ENCODE results near the gene DMRTB1. TPM values are rescaled to one million over a fixed set of nuclear protein-coding genes. Genes with fewer than 3 reads are reported as not detected.
"Not testable (repeated sequence)": the region's sequence is repeated elsewhere in the genome, so short reads cannot be mapped to it uniquely, and the experiment has no call there.

DMRTB1 gene
- total RNA-seq, 2 experiments from 2014 or later, result not detected

DNA sequence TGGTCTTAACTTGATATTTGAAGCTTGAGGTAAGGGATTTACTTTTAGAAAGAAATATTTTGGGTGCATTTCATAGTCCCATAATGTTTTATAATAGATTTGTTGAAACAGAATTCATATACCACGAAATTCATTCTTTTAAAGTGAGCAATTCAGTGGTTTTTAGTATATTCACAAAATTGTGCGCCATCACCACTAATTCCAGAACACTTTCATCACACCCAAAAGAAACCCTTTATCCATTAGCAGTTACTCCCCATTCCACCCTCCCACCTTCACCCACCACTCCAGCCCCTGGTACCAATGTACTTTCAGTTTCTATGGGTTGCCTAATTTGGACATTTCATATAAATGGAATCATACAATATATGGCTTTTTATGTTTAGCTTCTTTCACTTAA, 38.9 kb upstream of the DMRTB1 start:
- POLR2A ChIA-PET, result no interaction called here
- H3K27me3 Mint-ChIP-seq, result peaks cover 4% of the 10 kb centered on the region
- peaks cover 5% of the 10 kb centered on the region for H3K9me3 Mint-ChIP-seq
- DNase-seq, result no peak
- ATAC-seq (ENCODE audit: low read depth), result no peak
- peaks cover 9% of the 10 kb centered on the region for H3K4me1 Mint-ChIP-seq
- H3K36me3 Mint-ChIP-seq, result peaks cover 3% of the 10 kb centered on the region
- H3K4me3 Mint-ChIP-seq, result no peak overlapping the region
- no peak overlapping the region for H3K27ac Mint-ChIP-seq

DNA sequence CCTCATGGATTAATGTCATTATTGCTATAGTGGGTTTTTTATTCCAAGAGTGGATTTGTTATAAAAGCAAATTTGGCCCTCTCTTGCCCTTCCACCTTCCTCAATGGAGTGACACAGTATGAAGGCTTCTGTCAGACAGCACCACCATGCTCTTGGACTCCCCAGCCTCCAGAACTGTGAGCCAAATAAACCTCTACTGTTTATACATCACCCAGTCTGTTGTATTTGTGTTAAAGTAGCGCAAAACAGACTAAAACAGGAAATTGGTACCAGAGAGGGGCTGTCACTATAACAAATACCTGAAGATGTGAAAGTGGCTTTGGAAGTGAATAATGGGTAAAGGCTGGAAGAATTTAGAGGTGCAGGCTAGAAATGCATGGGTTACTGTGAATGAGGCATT, 38.0 kb upstream of the DMRTB1 start:
- H3K9me3 Mint-ChIP-seq, result peaks cover 5% of the 10 kb centered on the region
- DNase-seq (no peak), ATAC-seq (ENCODE audit: low read depth) (no peak)
- H3K36me3 Mint-ChIP-seq, result peaks cover 3% of the 10 kb centered on the region
- H3K27ac Mint-ChIP-seq, result no peak overlapping the region
- H3K27me3 Mint-ChIP-seq, result peaks cover 4% of the 10 kb centered on the region
- POLR2A ChIA-PET, result no interaction called here
- peaks cover 8% of the 10 kb centered on the region for H3K4me1 Mint-ChIP-seq
- H3K4me3 Mint-ChIP-seq, result no peak overlapping the region

DNA sequence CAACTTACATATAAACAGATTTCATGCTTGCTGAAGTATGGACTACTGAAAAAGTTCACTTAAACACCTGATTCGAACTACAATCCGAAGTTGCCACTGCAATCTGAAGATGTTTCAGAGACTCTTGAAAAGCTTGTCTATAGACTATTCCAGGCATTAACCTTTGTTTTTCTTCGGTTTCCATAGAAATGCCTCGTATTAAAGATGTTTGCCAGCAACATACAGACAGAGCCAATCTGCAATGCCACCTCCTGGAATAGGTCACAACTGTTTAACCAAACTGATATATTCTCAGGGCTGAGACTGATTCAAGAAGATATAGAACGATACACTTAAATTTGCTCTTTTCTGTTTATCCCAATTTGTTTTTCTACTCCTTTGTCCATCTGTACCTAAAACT, 28.9 kb upstream of the DMRTB1 start:
- Mint-ChIP-seq H3K4me1 (peaks cover 6% of the 10 kb centered on the region), H3K36me3 (no peaks in the 10 kb centered on the region), H3K27me3 (peaks cover 5% of the 10 kb centered on the region), H3K9me3 (no peaks in the 10 kb centered on the region), H3K4me3 (no peak overlapping the region), H3K27ac (no peak overlapping the region)
- ATAC-seq (ENCODE audit: low read depth), result no peak
- POLR2A ChIA-PET, result no interaction called here
- DNase-seq, result no peak

DNA sequence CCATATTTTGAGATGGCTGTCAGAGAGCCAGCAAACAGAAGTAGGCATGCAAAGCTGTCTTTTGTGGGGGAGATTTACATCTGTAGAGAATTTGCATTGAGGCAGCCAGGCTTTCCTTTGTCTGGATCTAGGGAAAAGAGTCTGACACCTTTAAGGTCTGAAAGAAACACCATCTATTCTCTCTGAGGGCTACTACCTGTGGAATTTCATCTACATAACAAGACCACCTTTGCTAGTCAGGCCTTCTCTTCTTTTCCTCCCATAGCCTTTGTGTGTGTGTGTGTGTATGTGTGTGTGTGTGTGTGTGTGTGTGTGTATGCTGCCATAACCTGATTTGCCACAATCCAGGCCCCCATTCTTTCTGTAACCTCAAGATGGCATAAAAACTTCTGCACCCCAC, 28.4 kb upstream of the DMRTB1 start:
- POLR2A ChIA-PET, result no interaction called here
- DNase-seq, result no peak
- Mint-ChIP-seq H3K27me3 (peaks cover 9% of the 10 kb centered on the region), H3K27ac (no peak overlapping the region), H3K4me1 (peaks cover 6% of the 10 kb centered on the region), H3K4me3 (no peak overlapping the region), H3K9me3 (no peaks in the 10 kb centered on the region), H3K36me3 (no peaks in the 10 kb centered on the region)
- no peak for ATAC-seq (ENCODE audit: low read depth)

DNA sequence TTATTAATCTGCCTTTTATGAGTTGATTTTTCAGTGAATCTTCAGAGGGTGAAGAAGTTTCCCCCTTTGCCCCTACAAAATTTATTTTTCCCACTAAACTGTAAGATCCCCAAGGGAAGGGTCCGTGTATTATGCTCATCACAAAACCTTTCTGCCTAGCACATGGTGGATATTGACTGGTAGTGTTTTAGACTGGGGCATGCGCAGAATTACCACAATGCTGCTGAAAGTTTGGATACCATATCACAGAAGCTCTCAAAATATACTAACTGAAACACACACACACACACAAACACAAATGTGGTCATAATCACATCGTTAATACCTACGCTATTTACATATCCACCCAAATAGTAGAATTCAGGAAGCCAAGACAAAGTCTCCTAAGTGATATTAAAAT, 28.0 kb upstream of the DMRTB1 start:
- Mint-ChIP-seq H3K9me3 (no peaks in the 10 kb centered on the region), H3K27ac (no peak overlapping the region), H3K4me1 (peaks cover 6% of the 10 kb centered on the region), H3K27me3 (peaks cover 11% of the 10 kb centered on the region), H3K36me3 (no peaks in the 10 kb centered on the region), H3K4me3 (no peak overlapping the region)
- DNase-seq, result no peak
- no peak for ATAC-seq (ENCODE audit: low read depth)
- POLR2A ChIA-PET, result no interaction called here

DNA sequence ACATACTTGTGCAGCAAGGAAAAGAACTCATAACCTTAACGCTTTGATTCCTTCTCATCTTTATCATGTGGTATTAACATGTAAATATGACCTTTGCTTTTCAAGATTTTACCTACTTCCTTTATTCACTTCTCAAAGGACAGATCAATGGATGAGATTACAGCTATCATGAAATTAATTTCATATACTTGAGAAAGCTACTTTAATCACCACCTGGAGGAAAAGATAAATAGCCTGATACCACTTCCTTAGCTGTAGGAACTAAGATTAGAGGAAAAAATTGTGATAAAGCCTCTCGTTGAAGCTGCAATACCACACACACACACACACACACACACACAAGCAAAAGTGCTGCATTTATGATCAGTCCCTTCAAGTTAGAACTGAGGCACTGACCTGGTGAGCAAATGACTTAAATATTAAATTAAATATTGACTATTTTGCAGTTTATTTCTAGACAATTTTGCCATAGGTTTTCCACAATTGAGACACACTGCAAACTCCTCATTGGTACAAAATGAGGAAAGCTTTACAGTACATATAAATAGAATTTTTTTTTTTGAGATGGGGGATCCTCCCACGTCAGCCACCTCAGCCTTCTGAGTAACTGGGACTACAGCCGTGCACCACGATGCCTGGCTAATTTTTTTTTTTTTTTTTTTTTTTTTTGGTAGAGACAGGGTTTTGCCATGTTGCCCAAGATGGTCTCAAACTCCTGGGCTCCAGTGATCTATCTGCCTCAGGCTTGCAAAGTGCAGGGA, 27.2 kb upstream of the DMRTB1 start:
- H3K27ac Mint-ChIP-seq, result no peak overlapping the region
- no peaks in the 10 kb centered on the region for H3K36me3 Mint-ChIP-seq
- DNase-seq (no peak), ATAC-seq (ENCODE audit: low read depth) (no peak)
- peaks cover 6% of the 10 kb centered on the region for H3K4me1 Mint-ChIP-seq
- POLR2A ChIA-PET, result interaction anchor here (0.7 kb wide), 1 partner anchor 356 kb away, joined by 4 read pairs; no protein-coding TSS in a partner anchor
- H3K4me3 Mint-ChIP-seq, result no peak overlapping the region
- no peaks in the 10 kb centered on the region for H3K9me3 Mint-ChIP-seq
- peaks cover 17% of the 10 kb centered on the region for H3K27me3 Mint-ChIP-seq

DNA sequence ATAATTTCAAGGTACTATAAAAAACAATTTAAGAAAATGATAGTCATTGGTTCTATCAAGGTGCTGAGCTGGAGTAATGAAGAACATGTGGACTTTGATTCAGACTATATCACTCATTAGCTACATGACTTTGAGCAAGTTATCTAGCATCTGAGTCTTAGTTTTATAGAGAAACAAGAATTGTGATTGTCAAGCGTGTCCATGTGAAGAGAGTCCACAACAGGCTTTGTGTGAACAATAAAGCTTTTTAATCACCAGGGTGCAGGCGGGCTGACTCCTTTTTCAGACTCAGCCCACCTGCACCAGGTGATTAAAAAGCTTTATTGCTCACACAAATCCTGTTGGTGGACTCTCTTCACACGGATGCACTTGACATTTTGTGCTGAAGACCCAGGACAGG, 26.6 kb upstream of the DMRTB1 start:
- no peak for DNase-seq
- no peak overlapping the region for H3K4me3 Mint-ChIP-seq
- peaks cover 22% of the 10 kb centered on the region for H3K27me3 Mint-ChIP-seq
- ATAC-seq (ENCODE audit: low read depth), result no peak
- no peaks in the 10 kb centered on the region for H3K9me3 Mint-ChIP-seq
- POLR2A ChIA-PET, result no interaction called here
- no peak overlapping the region for H3K27ac Mint-ChIP-seq
- H3K4me1 Mint-ChIP-seq, result peaks cover 6% of the 10 kb centered on the region
- no peaks in the 10 kb centered on the region for H3K36me3 Mint-ChIP-seq

DNA sequence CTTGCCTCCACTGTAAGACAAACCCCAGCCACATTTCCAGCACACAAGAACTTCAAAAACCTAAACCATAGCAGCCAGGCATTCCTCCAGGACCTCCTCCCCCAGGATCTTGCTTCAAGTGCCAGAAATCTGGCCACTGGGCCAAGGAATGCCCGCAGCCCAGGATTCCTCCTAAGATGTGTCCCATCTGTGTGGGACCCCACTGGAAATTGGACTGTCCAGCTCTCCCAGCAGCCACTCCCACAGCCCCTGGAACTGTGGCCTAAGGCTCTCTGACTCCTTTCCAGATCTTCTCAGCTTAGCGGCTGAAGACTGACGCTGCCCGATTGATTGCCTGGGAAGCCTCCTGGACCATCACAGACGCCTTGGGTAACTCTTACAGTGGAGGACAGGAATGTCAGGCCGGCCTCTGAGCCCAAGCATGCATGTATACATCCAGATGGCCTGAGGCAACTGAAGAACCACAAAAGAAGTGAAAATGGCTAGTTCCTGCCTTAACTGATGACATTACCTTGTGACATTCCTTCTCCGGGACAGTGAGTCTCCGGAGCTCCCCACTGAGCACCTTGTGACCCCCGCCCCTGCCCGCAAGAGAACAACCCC, 24.7 kb upstream of the DMRTB1 start:
- H3K27ac Mint-ChIP-seq; H3K9me3 Mint-ChIP-seq; H3K4me3 Mint-ChIP-seq; H3K4me1 Mint-ChIP-seq; ATAC-seq (ENCODE audit: low read depth); DNase-seq; H3K36me3 Mint-ChIP-seq; POLR2A ChIA-PET: not testable (repeated sequence)
- peaks cover 22% of the 10 kb centered on the region for H3K27me3 Mint-ChIP-seq

DNA sequence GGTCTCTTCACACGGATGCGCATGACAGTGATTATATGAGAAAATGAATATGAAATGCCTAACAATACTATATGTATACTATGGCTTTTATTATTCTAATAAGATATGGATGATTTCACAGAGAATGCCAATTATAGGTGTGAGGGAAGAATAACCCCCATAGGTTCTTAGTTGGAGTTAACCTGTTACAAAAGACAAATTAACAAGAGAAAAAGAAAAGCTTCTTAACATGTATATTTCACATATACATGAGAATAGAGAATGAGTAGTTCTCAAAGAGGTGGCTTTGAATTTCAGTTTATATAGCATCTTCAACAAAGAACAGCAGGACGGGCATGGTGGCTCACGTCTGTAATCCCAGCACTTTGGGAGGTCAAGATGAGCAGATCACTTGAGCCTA, 24.0 kb upstream of the DMRTB1 start:
- no peak for DNase-seq
- no peak for ATAC-seq (ENCODE audit: low read depth)
- Mint-ChIP-seq H3K4me3 (no peak overlapping the region), H3K9me3 (no peaks in the 10 kb centered on the region), H3K27ac (no peak overlapping the region), H3K36me3 (no peaks in the 10 kb centered on the region), H3K27me3 (peaks cover 21% of the 10 kb centered on the region), H3K4me1 (peaks cover 6% of the 10 kb centered on the region)
- POLR2A ChIA-PET, result interaction anchor here (0.5 kb wide), 1 partner anchor 157 kb away, joined by 3 read pairs; no protein-coding TSS in a partner anchor

DNA sequence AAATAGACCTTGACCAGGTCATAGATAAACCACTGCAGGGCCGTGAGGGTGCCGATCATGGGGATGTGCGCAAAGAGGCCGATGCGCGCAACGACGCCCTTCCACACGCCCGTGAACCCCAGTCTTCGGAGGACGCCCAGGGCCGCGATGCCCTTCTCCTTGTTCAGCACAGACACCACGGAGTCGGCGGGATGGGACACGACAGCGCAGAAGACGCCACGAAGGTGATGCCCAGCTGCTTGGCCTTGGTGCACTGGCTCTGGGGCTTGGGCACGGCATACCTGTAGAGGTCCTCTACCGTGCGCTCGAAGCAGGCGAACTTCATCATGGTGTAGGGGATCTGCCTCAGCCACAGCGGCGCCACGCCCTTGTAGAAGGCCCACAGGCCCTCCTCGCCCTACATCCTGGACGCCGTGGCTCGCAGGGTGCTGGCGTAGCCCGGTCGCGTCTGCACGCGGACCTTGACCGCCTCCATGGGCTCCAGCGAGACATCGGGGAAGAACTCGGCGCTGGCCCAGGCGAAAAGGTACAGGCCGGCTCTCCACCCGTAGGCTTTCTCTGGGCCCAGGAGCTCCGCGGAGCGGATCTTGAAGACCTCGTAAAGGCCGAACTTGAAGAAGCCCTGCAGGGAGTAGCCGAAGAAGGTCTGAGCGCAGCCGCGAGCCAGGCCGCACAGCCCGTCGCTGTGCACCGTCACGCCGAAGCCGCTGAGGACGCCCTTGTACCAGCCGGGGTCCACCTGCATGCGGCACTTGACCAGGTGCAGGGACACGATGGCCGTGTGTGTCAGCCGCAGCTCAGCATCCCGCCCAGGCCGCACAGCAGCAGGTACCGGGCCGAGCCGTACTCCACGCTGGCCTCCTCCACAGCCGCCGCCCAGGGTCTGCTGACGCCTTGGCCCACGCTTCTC, 20.5 kb upstream of the DMRTB1 start:
- Mint-ChIP-seq H3K36me3 (no peaks in the 10 kb centered on the region), H3K27ac (no peak overlapping the region), H3K4me1 (no peaks in the 10 kb centered on the region), H3K27me3 (peaks cover 17% of the 10 kb centered on the region), H3K4me3 (no peak overlapping the region), H3K9me3 (no peaks in the 10 kb centered on the region)
- no peak for ATAC-seq (ENCODE audit: low read depth)
- DNase-seq, result no peak
- POLR2A ChIA-PET, result no interaction called here

DNA sequence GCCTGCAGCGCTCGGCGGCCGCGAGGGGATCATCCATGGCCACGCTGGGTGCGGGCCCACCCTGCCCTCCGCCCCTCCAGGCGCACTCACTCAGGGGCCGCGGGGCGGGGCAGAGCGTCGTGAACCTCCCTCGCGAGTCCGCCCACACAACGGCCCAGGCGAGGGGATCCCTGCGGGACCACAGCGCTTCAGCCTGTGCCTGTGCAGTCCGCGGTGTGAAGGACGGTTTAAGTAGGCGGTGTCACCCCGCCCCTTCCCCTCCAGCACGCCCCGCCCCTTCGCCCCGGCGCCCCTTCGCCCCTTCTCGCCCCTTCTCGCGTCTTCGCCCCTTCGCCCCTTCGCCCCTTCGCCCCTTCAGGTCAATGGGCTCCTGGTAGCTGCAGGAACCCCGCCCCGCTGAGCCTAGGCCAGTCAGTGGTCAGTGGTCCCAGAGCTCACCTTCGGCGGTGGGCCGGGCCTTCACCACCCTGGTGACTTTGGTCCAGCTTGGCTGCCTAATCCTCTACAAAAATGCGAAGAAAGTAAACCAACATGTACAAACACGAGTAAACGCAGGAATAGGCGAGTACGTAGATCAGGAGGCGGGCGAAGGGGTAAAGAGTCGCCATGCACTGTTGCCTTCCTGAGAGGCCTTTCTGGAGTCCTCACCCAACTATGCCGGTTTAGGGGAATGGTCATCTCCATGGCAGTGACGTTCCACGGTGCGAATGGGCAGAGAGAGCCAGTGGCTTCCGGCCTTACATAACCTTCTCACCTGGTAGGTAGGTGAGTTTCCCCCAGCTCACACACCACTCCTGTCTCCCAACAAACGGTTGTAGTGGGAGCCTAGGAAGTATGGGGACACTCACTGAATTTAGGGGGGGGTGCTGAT, 19.6 kb upstream of the DMRTB1 start:
- H3K9me3 Mint-ChIP-seq, result no peaks in the 10 kb centered on the region
- no peaks in the 10 kb centered on the region for H3K36me3 Mint-ChIP-seq
- POLR2A ChIA-PET, result no interaction called here
- DNase-seq (no peak), ATAC-seq (ENCODE audit: low read depth) (no peak)
- no peak overlapping the region for H3K27ac Mint-ChIP-seq
- no peak overlapping the region for H3K4me3 Mint-ChIP-seq
- H3K4me1 Mint-ChIP-seq, result no peaks in the 10 kb centered on the region
- H3K27me3 Mint-ChIP-seq, result peaks cover 17% of the 10 kb centered on the region

DNA sequence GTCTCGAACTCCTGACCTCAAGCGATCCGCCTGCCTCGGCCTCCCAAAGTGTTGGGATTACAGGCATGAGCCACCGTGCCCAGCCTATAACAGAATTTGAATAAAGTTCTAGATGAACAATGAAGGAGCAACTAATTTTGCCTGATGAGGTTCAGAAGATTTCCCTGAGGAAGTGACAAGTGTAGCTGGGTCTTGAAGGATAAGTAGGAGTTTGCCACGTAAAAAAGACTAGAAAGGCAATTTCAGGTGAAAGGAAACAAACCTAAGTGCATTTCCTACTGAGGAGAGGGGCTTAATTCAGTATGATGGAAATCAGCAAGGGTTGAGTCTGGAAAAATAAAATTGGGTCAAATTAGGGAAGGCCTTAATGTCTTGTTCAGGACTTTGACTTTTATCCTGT, 18.6 kb upstream of the DMRTB1 start:
- peaks cover 14% of the 10 kb centered on the region for H3K27me3 Mint-ChIP-seq
- POLR2A ChIA-PET, result no interaction called here
- DNase-seq (no peak), ATAC-seq (ENCODE audit: low read depth) (no peak)
- H3K36me3 Mint-ChIP-seq, result no peaks in the 10 kb centered on the region
- no peaks in the 10 kb centered on the region for H3K9me3 Mint-ChIP-seq
- no peak overlapping the region for H3K27ac Mint-ChIP-seq
- H3K4me1 Mint-ChIP-seq, result no peaks in the 10 kb centered on the region
- H3K4me3 Mint-ChIP-seq, result no peak overlapping the region

DNA sequence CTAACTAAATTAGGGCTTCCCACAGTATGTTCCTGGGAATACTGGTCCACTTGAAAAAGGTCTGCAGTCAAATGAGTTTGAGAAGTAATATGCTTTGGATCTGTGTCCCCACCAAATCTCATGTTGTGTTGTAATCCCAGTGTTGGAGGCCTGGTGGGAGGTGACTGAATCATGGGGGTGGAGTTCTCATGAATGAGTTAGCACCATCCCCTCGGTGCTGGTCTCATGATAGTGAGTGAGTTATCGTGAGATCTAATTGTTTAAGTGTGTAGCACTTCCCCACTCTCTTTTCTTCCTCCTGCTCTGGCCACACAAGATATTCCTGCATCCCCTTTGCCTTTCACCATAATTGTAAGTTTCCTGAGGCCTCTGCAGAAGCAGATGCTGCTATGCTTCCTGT, 16.9 kb upstream of the DMRTB1 start:
- H3K9me3 Mint-ChIP-seq, result no peaks in the 10 kb centered on the region
- no peak overlapping the region for H3K27ac Mint-ChIP-seq
- no peaks in the 10 kb centered on the region for H3K4me1 Mint-ChIP-seq
- POLR2A ChIA-PET, result no interaction called here
- peaks cover 12% of the 10 kb centered on the region for H3K27me3 Mint-ChIP-seq
- ATAC-seq (ENCODE audit: low read depth) (no peak), DNase-seq (no peak)
- H3K4me3 Mint-ChIP-seq, result no peak overlapping the region
- no peaks in the 10 kb centered on the region for H3K36me3 Mint-ChIP-seq
